Measurements from ENCODE around the gene SFXN5.

DNA sequence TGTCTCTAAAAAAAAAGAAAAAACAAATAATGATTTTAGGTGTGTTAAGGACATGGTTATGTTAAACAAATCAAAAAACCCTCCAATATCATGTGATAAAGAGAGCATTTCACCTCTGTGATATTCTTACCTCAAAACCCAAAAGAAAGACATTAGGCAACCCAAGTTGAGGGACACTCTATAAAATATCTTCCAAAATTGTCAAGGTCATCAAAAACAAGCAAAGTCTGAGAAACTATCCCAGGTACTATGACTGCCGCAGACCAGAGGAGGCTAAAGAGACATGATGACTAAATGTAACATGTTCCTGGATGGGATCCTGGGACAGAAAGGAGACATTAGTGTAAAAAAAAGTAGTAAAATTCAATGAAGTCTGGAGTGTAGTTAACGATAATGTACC, 4.5 kb downstream of the SFXN5 start:
- TF ChIP-seq HDGF (IDR thresholded peaks at IDR 0.05; ENCODE audit: borderline replicate concordance): no peak
- no peak for TF ChIP-seq FOXK2 (IDR thresholded peaks at IDR 0.05)
- no peak for TF ChIP-seq NFRKB (IDR thresholded peaks at IDR 0.05)
- no peak for TF ChIP-seq TARDBP (IDR thresholded peaks at IDR 0.05)
- TF ChIP-seq BHLHE40 (IDR thresholded peaks at IDR 0.05; ENCODE audit: borderline replicate concordance): no peak
